SU-DHL-6 (cell line): Measurements from ENCODE around the gene OSM.

Experiments used
- H2AFZ ChIP-seq: fragments of 200-600 bp; sonication (generic); 2 replicates; pipeline ENCODE4 v1.6.1; 2014; ENCODE audit warnings: low read depth, mild to moderate bottlenecking, moderate library complexity, mixed read lengths, antibody characterized with exemption, low read length; ENCODE audit not compliant: severe bottlenecking
- H3F3A ChIP-seq: fragments of 200-600 bp; shearing (Covaris generic); 2 replicates; pipeline ENCODE4 v1.6.0; 2016; ENCODE audit warnings: antibody characterized with exemption, mild to moderate bottlenecking; ENCODE audit not compliant: insufficient read depth
- H3K27ac ChIP-seq: fragments of 200-600 bp; sonication (generic); 2 replicates; pipeline ENCODE4 v1.5.1; 2016; ENCODE audit warnings: low read depth, mild to moderate bottlenecking, low read length, moderate library complexity, mixed read lengths
- H3K27me3 ChIP-seq: fragments of 200-600 bp; sonication (generic), shearing (Covaris generic); 2 replicates; pipeline ENCODE4 v1.6.0; 2014; ENCODE audit warnings: mild to moderate bottlenecking, low read length
- H3K36me3 ChIP-seq: fragments of 200-600 bp; sonication (generic); 2 replicates; pipeline ENCODE4 v1.6.1; 2014; ENCODE audit warnings: mild to moderate bottlenecking, low read length, mixed read lengths
- H3K4me2 ChIP-seq: fragments of 300-600, 200-600 bp; shearing (Covaris generic), sonication (generic); 2 replicates; pipeline ENCODE4 v1.6.0; 2014; ENCODE audit warnings: low read length, low read depth, mild to moderate bottlenecking; ENCODE audit not compliant: poor library complexity, severe bottlenecking
- H3K4me3 ChIP-seq: fragments of 200-600 bp; sonication (generic); 2 replicates; pipeline ENCODE4 v1.5.1; 2014; ENCODE audit warnings: antibody characterized with exemption, low read length, mild to moderate bottlenecking, mixed read lengths; ENCODE audit not compliant: insufficient read depth, poor library complexity, severe bottlenecking
- H3K79me2 ChIP-seq: fragments of 200-600 bp; sonication (generic); 2 replicates; pipeline ENCODE4 v1.6.1; 2014; ENCODE audit warnings: mild to moderate bottlenecking, low read length, moderate library complexity; ENCODE audit not compliant: insufficient read depth
- H3K9ac ChIP-seq: fragments of 200-600 bp; sonication (generic); 2 replicates; pipeline ENCODE4 v1.7.0; 2014; ENCODE audit warnings: mild to moderate bottlenecking, low read length
- H3K9me2 ChIP-seq: fragments of 200-600 bp; sonication (generic); replicated peaks from 2 replicates; pipeline ENCODE4 v1.6.1; 2014; ENCODE audit warnings: low read length; ENCODE audit not compliant: insufficient read depth
- H3K9me3 ChIP-seq: fragments of 200-600 bp; sonication (generic); 2 replicates; pipeline ENCODE4 v1.6.1; 2014; ENCODE audit warnings: low read length, mixed read lengths; ENCODE audit not compliant: insufficient read depth
- H4K20me1 ChIP-seq: fragments of 200-600 bp; sonication (generic); 2 replicates; pipeline ENCODE4 v1.6.1; 2014; ENCODE audit warnings: low read depth, mild to moderate bottlenecking, antibody characterized with exemption, low read length, moderate library complexity, mixed read lengths
- EZH2phosphoT487 ChIP-seq: fragments of 200-600 bp; sonication (generic), shearing (Covaris generic); conservative IDR thresholded peaks from 2 replicates; pipeline ENCODE4 v1.6.1; 2018; ENCODE audit warnings: mild to moderate bottlenecking, antibody characterized with exemption, low read length, moderate library complexity, mixed read lengths
- TF ChIP-seq, protein P1 (sequence below): fragments of 200-600 bp; sonication (generic); IDR thresholded peaks from one replicate; pipeline ENCODE4 v1.5.1; 2017; ENCODE audit warnings: antibody characterized with exemption, mild to moderate bottlenecking, low read length, moderate library complexity; ENCODE audit not compliant: insufficient read depth, poor library complexity, severe bottlenecking

OSM gene

DNA sequence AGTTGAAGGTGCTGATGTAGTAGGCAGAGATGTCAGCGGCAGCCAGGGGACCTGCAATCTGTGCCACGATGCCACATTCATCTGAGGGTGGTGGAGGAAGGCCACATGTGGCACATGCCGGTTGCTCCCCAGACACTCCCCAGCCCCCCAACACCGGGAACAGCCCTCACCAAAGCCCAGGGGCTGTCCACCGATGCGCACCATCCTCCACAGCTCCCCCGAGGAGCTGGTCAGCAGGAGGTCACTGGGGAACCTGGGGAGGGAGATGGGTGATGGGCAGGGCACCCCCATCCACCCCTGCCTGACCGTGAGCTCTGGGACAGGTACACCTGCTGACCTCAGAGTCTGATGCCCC is 19.2 kb upstream of the OSM start:
- H3K4me2 ChIP-seq = no peak overlapping the region
- TF ChIP-seq, protein P1, sequence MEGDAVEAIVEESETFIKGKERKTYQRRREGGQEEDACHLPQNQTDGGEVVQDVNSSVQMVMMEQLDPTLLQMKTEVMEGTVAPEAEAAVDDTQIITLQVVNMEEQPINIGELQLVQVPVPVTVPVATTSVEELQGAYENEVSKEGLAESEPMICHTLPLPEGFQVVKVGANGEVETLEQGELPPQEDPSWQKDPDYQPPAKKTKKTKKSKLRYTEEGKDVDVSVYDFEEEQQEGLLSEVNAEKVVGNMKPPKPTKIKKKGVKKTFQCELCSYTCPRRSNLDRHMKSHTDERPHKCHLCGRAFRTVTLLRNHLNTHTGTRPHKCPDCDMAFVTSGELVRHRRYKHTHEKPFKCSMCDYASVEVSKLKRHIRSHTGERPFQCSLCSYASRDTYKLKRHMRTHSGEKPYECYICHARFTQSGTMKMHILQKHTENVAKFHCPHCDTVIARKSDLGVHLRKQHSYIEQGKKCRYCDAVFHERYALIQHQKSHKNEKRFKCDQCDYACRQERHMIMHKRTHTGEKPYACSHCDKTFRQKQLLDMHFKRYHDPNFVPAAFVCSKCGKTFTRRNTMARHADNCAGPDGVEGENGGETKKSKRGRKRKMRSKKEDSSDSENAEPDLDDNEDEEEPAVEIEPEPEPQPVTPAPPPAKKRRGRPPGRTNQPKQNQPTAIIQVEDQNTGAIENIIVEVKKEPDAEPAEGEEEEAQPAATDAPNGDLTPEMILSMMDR = no peak
- TF ChIP-seq EZH2phosphoT487 = no peak

DNA sequence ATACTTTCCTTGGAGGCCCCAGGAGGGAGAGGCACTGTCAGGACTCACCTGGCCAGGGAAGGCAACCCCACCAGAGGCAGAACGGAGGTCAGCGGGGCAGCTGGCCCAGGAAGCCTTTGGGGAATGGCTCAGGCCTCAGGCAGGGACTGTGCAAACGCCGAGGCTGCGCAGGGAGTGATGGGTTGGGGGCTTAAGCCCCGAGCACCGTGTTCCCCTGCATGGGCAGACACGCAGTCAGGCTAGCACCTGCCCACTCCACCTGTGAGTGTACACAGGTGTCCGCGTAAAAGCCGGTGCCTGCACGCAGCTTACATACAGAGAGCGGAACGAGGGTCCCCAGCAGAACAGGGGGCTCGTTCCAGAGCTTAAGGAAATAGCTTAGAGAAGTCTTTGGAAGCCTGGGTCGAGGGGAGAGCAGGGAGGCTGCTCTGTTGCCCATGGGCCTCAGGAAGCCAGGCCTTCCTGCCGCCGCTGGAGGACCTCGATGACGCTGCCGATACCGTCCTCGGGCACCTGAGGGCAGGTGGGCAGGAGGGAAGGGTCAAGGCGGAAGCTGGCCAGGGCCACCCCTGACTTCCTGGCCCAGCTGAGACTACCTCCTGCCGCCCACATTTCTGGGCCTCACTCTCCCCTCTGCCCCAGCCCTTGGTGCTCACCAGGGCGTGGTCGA is 18.7 kb upstream of the OSM start:
- H3K27me3 ChIP-seq = no peaks in the 10 kb centered on the region
- TF ChIP-seq, protein P1 = no peak
- no peak for TF ChIP-seq EZH2phosphoT487
- H3K9me2 ChIP-seq = no peaks in the 10 kb centered on the region
- H3K4me3 ChIP-seq = no peak overlapping the region
- no peaks in the 10 kb centered on the region for H4K20me1 ChIP-seq
- no peak overlapping the region for H3K27ac ChIP-seq
- no peaks in the 10 kb centered on the region for H3K79me2 ChIP-seq
- peaks cover 5% of the 10 kb centered on the region; the same call in 1 of the 2 replicates for H3F3A ChIP-seq
- no peak overlapping the region for H3K9ac ChIP-seq
- H3K36me3 ChIP-seq = no peaks in the 10 kb centered on the region
- H3K9me3 ChIP-seq = no peaks in the 10 kb centered on the region
- H3K4me2 ChIP-seq = no peak overlapping the region
- no peak overlapping the region for H2AFZ ChIP-seq

More for the DNA sequence above, 19.2 kb upstream of the OSM start:
- H3K27me3 ChIP-seq = no peaks in the 10 kb centered on the region
- H3F3A ChIP-seq = peaks cover 5% of the 10 kb centered on the region; the same call in 1 of the 2 replicates
- no peaks in the 10 kb centered on the region for H3K36me3 ChIP-seq
- no peaks in the 10 kb centered on the region for H3K79me2 ChIP-seq
- H3K9me2 ChIP-seq = no peaks in the 10 kb centered on the region
- H4K20me1 ChIP-seq = no peaks in the 10 kb centered on the region
- no peak overlapping the region for H3K27ac ChIP-seq
- H3K4me3 ChIP-seq = no peak overlapping the region
- H3K9ac ChIP-seq = no peak overlapping the region
- no peaks in the 10 kb centered on the region for H3K9me3 ChIP-seq
- H2AFZ ChIP-seq = no peak overlapping the region

DNA sequence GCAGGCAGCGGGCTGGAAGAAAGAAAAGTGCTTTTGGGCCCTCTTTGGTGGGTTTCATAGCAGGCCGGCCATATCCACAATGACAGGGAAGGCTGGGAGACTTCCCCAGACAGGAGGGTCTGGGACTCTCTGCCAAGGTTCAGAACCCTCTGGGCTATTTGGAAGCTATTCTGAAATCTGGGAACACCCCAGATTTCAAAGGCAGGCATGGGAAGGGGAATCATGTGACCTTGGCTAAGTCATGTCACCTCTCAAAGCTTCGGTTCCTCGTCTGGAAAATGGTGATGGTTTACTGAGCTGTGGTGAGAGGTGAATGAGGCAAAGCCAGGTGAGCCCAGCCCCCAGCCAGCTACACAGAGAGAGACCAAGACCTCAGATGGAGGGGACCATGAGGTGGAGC is 18.0 kb upstream of the OSM start:
- no peak overlapping the region for H3K4me3 ChIP-seq
- H2AFZ ChIP-seq = no peak overlapping the region
- no peaks in the 10 kb centered on the region for H3K27me3 ChIP-seq
- no peaks in the 10 kb centered on the region for H3K36me3 ChIP-seq
- H3K4me2 ChIP-seq = no peak overlapping the region
- no peak for TF ChIP-seq EZH2phosphoT487
- TF ChIP-seq, protein P1 = no peak
- peaks cover 1% of the 10 kb centered on the region; the same call in 1 of the 2 replicates for H3F3A ChIP-seq
- H3K27ac ChIP-seq = no peak overlapping the region
- no peaks in the 10 kb centered on the region for H4K20me1 ChIP-seq
- no peaks in the 10 kb centered on the region for H3K9me2 ChIP-seq
- no peaks in the 10 kb centered on the region for H3K79me2 ChIP-seq
- H3K9me3 ChIP-seq = no peaks in the 10 kb centered on the region
- H3K9ac ChIP-seq = no peak overlapping the region
